WTC11 (cell line): Measurements from ENCODE around the gene GBA2. TPM values are rescaled to one million over a fixed set of nuclear protein-coding genes. Genes with fewer than 3 reads are reported as not detected.

ENCODE experiments used
- ATAC-seq: fragments of 200-7000 bp; cut with Tn5 transposase; 2 replicates; pipeline ENCODE4 v1.10.0; 2021; ENCODE audit warnings: mild to moderate bottlenecking, moderate library complexity
- CTCF ChIA-PET: fragments of 300-600 bp; sonication (Branson Sonifier 250); formaldehyde crosslinking; loops from one replicate; lab custom pipeline; 2021; ENCODE audit warnings: antibody characterized with exemption; lab: Charles Lee
- POLR2A ChIA-PET: fragments of 350-600 bp; sonication (Branson Sonifier 250); formaldehyde crosslinking; loops from one replicate; lab custom pipeline; 2021; ENCODE audit warnings: antibody characterized with exemption; lab: Charles Lee
- DNase-seq: peaks from one replicate; pipeline ENCODE4 v3.0.0; 2021; ENCODE audit warnings: low spot score
- H3K27ac Mint-ChIP-seq: 2 replicates; pipeline ENCODE4 v1.8.0; 2021; ENCODE audit warnings: mixed read lengths
- H3K27me3 Mint-ChIP-seq: 2 replicates; pipeline ENCODE4 v1.8.0; 2021; ENCODE audit warnings: low read depth, mild to moderate bottlenecking, moderate library complexity, mixed read lengths
- H3K36me3 Mint-ChIP-seq: 2 replicates; pipeline ENCODE4 v1.8.0; 2021; ENCODE audit warnings: mixed read lengths
- H3K4me1 Mint-ChIP-seq: 2 replicates; pipeline ENCODE4 v1.8.0; 2022; ENCODE audit warnings: mixed read lengths
- H3K4me3 Mint-ChIP-seq: 2 replicates; pipeline ENCODE4 v1.8.0; 2021; ENCODE audit warnings: mild to moderate bottlenecking, moderate library complexity, mixed read lengths
- H3K9me3 Mint-ChIP-seq: 2 replicates; pipeline ENCODE4 v1.8.0; 2021; ENCODE audit warnings: mixed read lengths
- AR ChIP-seq: fragments of 250-450 bp; sonication (Bioruptor Pico); IDR thresholded peaks from 2 replicates; pipeline ENCODE4 v1.9.0; 2021; ENCODE audit warnings: mild to moderate bottlenecking
- CREB1 ChIP-seq: sonication (generic); formaldehyde crosslinking; IDR thresholded peaks from 2 replicates; pipeline ENCODE4 v1.8.0; 2023; ENCODE audit warnings: mild to moderate bottlenecking, missing genetic modification reagents
- CREM ChIP-seq: sonication (generic); formaldehyde crosslinking; IDR thresholded peaks from 2 replicates; pipeline ENCODE4 v1.8.1; 2022; ENCODE audit warnings: mild to moderate bottlenecking, missing genetic modification reagents, moderate library complexity
- E2F5 ChIP-seq: sonication (generic); formaldehyde crosslinking; IDR thresholded peaks from 2 replicates; pipeline ENCODE4 v1.8.1; 2022; ENCODE audit warnings: mild to moderate bottlenecking, moderate library complexity, missing genetic modification reagents
- FOXK1 ChIP-seq: sonication (generic); formaldehyde crosslinking; IDR thresholded peaks from 2 replicates; pipeline ENCODE4 v1.8.0; 2022; ENCODE audit warnings: mild to moderate bottlenecking, moderate library complexity, missing genetic modification reagents
- GABPB1 ChIP-seq: sonication (generic); formaldehyde crosslinking; IDR thresholded peaks from 2 replicates; pipeline ENCODE4 v1.8.1; 2023; ENCODE audit warnings: mild to moderate bottlenecking, missing genetic modification reagents
- GTF2I ChIP-seq: fragments of 250-450 bp; sonication (Bioruptor Pico); conservative IDR thresholded peaks from 2 replicates; pipeline ENCODE4 v1.4.0; 2021; ENCODE audit warnings: mild to moderate bottlenecking
- MXD4 ChIP-seq: fragments of 250-450 bp; sonication (Bioruptor Pico); IDR thresholded peaks from 2 replicates; pipeline ENCODE4 v1.8.0; 2021; ENCODE audit warnings: mild to moderate bottlenecking, moderate library complexity, borderline replicate concordance
- NFATC4 ChIP-seq: fragments of 250-450 bp; sonication (Bioruptor Pico); IDR thresholded peaks from 2 replicates; pipeline ENCODE4 v1.9.0; 2021; ENCODE audit warnings: mild to moderate bottlenecking
- SP1 ChIP-seq: sonication (generic); formaldehyde crosslinking; conservative IDR thresholded peaks from 2 replicates; pipeline ENCODE4 v1.8.1; 2022; ENCODE audit warnings: missing genetic modification reagents
- ZBTB21 ChIP-seq: sonication (generic); formaldehyde crosslinking; IDR thresholded peaks from 2 replicates; pipeline ENCODE4 v1.8.1; 2023; ENCODE audit warnings: mild to moderate bottlenecking, missing genetic modification reagents, borderline replicate concordance
- ZNF219 ChIP-seq: sonication (generic); formaldehyde crosslinking; IDR thresholded peaks from 2 replicates; pipeline ENCODE4 v1.8.0; 2023; ENCODE audit warnings: missing genetic modification reagents, mild to moderate bottlenecking, borderline replicate concordance
- ZNF263 ChIP-seq: sonication (generic); formaldehyde crosslinking; IDR thresholded peaks from 2 replicates; pipeline ENCODE4 v1.8.1; 2022; ENCODE audit warnings: low read depth, mild to moderate bottlenecking, moderate library complexity, missing genetic modification reagents
- ZNF396 ChIP-seq: fragments of 250-450 bp; sonication (Bioruptor Pico); IDR thresholded peaks from 2 replicates; pipeline ENCODE4 v1.8.0; 2021; ENCODE audit warnings: mild to moderate bottlenecking, moderate library complexity, borderline replicate concordance
- ZNF423 ChIP-seq: fragments of 250-450 bp; sonication (Bioruptor Pico); IDR thresholded peaks from 2 replicates; pipeline ENCODE4 v2.1.2; 2022; ENCODE audit warnings: mild to moderate bottlenecking, moderate library complexity
- ZNF671 ChIP-seq: fragments of 250-450 bp; sonication (Bioruptor Pico); IDR thresholded peaks from 2 replicates; pipeline ENCODE4 v1.8.0; 2021; ENCODE audit warnings: mild to moderate bottlenecking
- total RNA-seq: library from RNA; stranded (reverse); gene quantifications from 3 replicates; pipeline ENCODE4 v1.2.3, GENCODE V29; 2021
- TF ChIP-seq, protein P1 (sequence below): fragments of 250-450 bp; sonication (Bioruptor Pico); conservative IDR thresholded peaks from 2 replicates; pipeline ENCODE4 v1.9.0; 2021; ENCODE audit warnings: mild to moderate bottlenecking
- TF ChIP-seq, protein P2 (sequence below): sonication (generic); formaldehyde crosslinking; IDR thresholded peaks from 2 replicates; pipeline ENCODE4 v1.8.1; 2022; ENCODE audit warnings: missing genetic modification reagents, borderline replicate concordance
- TF ChIP-seq, protein P3 (sequence below): sonication (generic); formaldehyde crosslinking; IDR thresholded peaks from 2 replicates; pipeline ENCODE4 v1.8.1; 2022; ENCODE audit warnings: low read depth, missing genetic modification reagents, borderline replicate concordance
- TF ChIP-seq, protein P4 (sequence below): fragments of 250-450 bp; sonication (Bioruptor Pico); IDR thresholded peaks from 2 replicates; pipeline ENCODE4 v1.9.0; 2021; ENCODE audit warnings: mild to moderate bottlenecking, borderline replicate concordance

The GBA2 gene
- total RNA-seq, 1 experiment from 2014 or later: 104 TPM

DNA sequence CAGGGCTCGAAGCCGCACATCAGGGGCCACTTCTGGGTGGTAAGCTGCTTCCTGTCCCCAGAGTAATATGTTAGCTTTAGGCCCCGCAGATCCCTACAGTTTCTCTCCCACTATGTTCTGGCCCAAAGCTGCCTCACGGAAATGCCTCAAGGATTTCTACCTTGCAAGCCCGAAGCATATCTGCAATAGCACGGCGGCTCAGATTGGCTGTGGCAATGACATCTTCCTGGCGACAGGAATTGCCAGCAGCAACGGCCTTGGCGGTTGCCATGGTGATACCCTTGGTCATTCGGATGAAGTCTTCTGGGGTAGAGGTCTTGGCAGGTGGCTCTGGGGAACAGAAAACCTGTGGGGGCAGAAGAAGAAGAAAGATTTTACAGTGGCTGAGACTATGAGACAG, 49.0 kb downstream of the GBA2 start (continued):
- no peak for TF ChIP-seq E2F5
- no peak for TF ChIP-seq GABPB1 (CRISPR knock-in tag)
- TF ChIP-seq GTF2I (CRISPR knock-in tag): no peak
- TF ChIP-seq FOXK1 (CRISPR knock-in tag): no peak
- TF ChIP-seq SP1 (CRISPR knock-in tag): no peak
- no peak for TF ChIP-seq CREM (CRISPR knock-in tag)
- TF ChIP-seq, protein P1, sequence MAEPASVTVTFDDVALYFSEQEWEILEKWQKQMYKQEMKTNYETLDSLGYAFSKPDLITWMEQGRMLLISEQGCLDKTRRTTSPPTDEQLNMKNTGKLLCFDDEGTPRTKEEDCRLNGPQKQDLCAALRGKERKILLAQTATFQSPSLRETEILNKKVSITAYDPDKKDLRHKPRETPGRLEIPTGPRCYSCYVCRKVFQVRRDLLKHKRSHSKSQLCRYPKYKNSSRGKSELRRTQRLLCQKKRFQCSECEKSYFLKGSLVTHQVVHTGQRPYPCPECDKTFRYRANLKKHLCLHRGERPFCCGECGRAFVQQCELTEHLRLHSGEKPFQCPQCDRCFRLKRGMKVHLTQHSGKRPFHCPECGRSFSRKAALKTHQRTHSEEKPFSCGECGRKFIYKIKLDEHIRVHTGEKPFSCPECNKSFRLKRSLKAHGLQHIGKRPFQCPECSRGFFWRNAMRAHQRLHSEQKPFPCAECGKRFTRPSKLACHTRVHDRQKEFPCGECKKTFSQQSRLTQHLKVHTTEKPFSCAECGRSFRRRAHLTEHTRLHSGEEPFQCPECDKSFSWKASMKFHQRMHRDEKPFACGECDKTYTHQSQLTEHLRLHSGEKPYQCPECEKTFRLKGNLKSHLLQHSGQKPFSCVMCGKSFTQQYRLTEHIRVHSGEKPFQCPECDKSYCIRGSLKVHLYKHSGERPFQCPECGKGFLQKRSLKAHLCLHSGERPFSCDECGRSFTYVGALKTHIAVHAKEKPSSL (CRISPR knock-in tag): no peak
- TF ChIP-seq, protein P2, sequence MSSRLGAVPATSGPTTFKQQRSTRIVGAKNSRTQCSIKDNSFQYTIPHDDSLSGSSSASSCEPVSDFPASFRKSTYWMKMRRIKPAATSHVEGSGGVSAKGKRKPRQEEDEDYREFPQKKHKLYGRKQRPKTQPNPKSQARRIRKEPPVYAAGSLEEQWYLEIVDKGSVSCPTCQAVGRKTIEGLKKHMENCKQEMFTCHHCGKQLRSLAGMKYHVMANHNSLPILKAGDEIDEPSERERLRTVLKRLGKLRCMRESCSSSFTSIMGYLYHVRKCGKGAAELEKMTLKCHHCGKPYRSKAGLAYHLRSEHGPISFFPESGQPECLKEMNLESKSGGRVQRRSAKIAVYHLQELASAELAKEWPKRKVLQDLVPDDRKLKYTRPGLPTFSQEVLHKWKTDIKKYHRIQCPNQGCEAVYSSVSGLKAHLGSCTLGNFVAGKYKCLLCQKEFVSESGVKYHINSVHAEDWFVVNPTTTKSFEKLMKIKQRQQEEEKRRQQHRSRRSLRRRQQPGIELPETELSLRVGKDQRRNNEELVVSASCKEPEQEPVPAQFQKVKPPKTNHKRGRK (CRISPR knock-in tag): no peak
- TF ChIP-seq ZNF263 (CRISPR knock-in tag): no peak

GRCh38 chr9:35698231-35698630, 50.8 kb downstream of the GBA2 start:
- ChIA-PET POLR2A (interaction anchor here (0.5 kb wide), 1 partner anchor 12 kb away, joined by 3 read pairs; no protein-coding TSS in a partner anchor), CTCF (interaction anchor here (0.9 to 6.8 kb wide), 4 partner anchors 15 to 92 kb away, joined by 3 to 103 read pairs (median 16); partner anchors contain the start of genes ARHGEF39, CREB3 and TLN1)
- Mint-ChIP-seq H3K27me3 (no peaks in the 10 kb centered on the region), H3K9me3 (no peaks in the 10 kb centered on the region), H3K4me3 (no peak overlapping the region), H3K4me1 (no peaks in the 10 kb centered on the region), H3K36me3 (peaks cover 20% of the 10 kb centered on the region), H3K27ac (no peak overlapping the region)
- DNase-seq (no peak), ATAC-seq (no peak)
- TF ChIP-seq AR (CRISPR knock-in tag) (no peak), ZBTB21 (no peak)
- TF ChIP-seq, protein P3, sequence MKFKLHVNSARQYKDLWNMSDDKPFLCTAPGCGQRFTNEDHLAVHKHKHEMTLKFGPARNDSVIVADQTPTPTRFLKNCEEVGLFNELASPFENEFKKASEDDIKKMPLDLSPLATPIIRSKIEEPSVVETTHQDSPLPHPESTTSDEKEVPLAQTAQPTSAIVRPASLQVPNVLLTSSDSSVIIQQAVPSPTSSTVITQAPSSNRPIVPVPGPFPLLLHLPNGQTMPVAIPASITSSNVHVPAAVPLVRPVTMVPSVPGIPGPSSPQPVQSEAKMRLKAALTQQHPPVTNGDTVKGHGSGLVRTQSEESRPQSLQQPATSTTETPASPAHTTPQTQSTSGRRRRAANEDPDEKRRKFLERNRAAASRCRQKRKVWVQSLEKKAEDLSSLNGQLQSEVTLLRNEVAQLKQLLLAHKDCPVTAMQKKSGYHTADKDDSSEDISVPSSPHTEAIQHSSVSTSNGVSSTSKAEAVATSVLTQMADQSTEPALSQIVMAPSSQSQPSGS (CRISPR knock-in tag): no peak

DNA sequence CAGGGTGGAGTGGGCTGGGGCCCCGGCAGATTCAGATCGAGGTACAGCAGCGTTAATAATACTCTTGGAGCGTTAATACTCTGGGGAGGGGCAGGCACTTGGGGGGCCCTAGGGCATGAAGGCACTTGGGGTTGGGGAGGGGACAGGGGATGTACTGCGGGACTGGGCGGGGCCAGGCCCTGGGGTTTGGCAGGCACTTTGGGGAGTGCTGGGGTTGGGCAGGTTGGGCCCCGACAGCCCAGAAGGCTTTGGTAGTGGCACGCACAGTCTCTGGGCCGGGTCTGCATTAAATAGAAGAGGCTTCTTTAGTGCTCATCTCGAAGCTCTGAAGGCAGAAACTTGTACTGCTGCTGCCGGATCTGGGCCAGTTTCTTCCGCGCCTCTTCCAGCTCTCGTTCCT, 51.5 kb downstream of the GBA2 start:
- no peaks in the 10 kb centered on the region for H3K4me1 Mint-ChIP-seq
- no peak overlapping the region for H3K4me3 Mint-ChIP-seq
- POLR2A ChIA-PET: interaction anchor here (0.5 to 1.7 kb wide), 2 partner anchors 13 to 36 kb away, joined by 3 to 5 read pairs; no protein-coding TSS in a partner anchor
- DNase-seq (no peak), ATAC-seq (no peak)
- no peaks in the 10 kb centered on the region for H3K27me3 Mint-ChIP-seq
- peaks cover 12% of the 10 kb centered on the region for H3K36me3 Mint-ChIP-seq
- H3K27ac Mint-ChIP-seq: no peak overlapping the region
- no peaks in the 10 kb centered on the region for H3K9me3 Mint-ChIP-seq
- CTCF ChIA-PET: interaction anchor here (0.6 to 6.8 kb wide), 21 partner anchors 8 to 650 kb away, joined by 3 to 127 read pairs (median 11); partner anchors contain the start of genes ARHGEF39, CCDC107, CREB3 and RMRP
- no peak for TF ChIP-seq GABPB1 (CRISPR knock-in tag)
- no peak for TF ChIP-seq ZNF396
- no peak for TF ChIP-seq CREB1
- TF ChIP-seq ZNF423: no peak
- TF ChIP-seq, protein P4, sequence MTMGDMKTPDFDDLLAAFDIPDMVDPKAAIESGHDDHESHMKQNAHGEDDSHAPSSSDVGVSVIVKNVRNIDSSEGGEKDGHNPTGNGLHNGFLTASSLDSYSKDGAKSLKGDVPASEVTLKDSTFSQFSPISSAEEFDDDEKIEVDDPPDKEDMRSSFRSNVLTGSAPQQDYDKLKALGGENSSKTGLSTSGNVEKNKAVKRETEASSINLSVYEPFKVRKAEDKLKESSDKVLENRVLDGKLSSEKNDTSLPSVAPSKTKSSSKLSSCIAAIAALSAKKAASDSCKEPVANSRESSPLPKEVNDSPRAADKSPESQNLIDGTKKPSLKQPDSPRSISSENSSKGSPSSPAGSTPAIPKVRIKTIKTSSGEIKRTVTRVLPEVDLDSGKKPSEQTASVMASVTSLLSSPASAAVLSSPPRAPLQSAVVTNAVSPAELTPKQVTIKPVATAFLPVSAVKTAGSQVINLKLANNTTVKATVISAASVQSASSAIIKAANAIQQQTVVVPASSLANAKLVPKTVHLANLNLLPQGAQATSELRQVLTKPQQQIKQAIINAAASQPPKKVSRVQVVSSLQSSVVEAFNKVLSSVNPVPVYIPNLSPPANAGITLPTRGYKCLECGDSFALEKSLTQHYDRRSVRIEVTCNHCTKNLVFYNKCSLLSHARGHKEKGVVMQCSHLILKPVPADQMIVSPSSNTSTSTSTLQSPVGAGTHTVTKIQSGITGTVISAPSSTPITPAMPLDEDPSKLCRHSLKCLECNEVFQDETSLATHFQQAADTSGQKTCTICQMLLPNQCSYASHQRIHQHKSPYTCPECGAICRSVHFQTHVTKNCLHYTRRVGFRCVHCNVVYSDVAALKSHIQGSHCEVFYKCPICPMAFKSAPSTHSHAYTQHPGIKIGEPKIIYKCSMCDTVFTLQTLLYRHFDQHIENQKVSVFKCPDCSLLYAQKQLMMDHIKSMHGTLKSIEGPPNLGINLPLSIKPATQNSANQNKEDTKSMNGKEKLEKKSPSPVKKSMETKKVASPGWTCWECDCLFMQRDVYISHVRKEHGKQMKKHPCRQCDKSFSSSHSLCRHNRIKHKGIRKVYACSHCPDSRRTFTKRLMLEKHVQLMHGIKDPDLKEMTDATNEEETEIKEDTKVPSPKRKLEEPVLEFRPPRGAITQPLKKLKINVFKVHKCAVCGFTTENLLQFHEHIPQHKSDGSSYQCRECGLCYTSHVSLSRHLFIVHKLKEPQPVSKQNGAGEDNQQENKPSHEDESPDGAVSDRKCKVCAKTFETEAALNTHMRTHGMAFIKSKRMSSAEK: no peak
- no peak for TF ChIP-seq ZNF219
- no peak for TF ChIP-seq MXD4 (CRISPR knock-in tag)
- no peak for TF ChIP-seq NFATC4 (CRISPR knock-in tag)
- no peak for TF ChIP-seq ZNF671 (CRISPR knock-in tag)
